ENCODE results near the gene GEMIN4. TPM values are rescaled to one million over a fixed set of nuclear protein-coding genes. Genes with fewer than 3 reads are reported as not detected.
A peak's percentile ranks its signal among the peaks of the same experiment; 100 is the strongest.

Gene GEMIN4
- total RNA-seq = 13.3 TPM
- polyA plus RNA-seq = 13.1 TPM
- long read RNA-seq, donor 1, full-length matches to known transcripts = 2 of 2 reads
- long read RNA-seq, donor 1, partial matches to known transcripts = 0 of 2 reads
- long read RNA-seq, donor 1, other reads (novel, unspliced or antisense) = 0 of 2 reads
- long read RNA-seq, donor 2 = 0 reads
- long read RNA-seq, donor 3, full-length matches to known transcripts = 30 of 30 reads
- long read RNA-seq, donor 3, partial matches to known transcripts = 0 of 30 reads
- long read RNA-seq, donor 3, other reads (novel, unspliced or antisense) = 0 of 30 reads
- long read RNA-seq, donor 4, full-length matches to known transcripts = 15 of 15 reads
- long read RNA-seq, donor 4, partial matches to known transcripts = 0 of 15 reads
- long read RNA-seq, donor 4, other reads (novel, unspliced or antisense) = 0 of 15 reads
- long read RNA-seq, donor 5, full-length matches to known transcripts = 29 of 29 reads
- long read RNA-seq, donor 5, partial matches to known transcripts = 0 of 29 reads
- long read RNA-seq, donor 5, other reads (novel, unspliced or antisense) = 0 of 29 reads
- long read RNA-seq, donor 6, full-length matches to known transcripts = 13 of 13 reads
- long read RNA-seq, donor 6, partial matches to known transcripts = 0 of 13 reads
- long read RNA-seq, donor 6, other reads (novel, unspliced or antisense) = 0 of 13 reads
- long read RNA-seq, donor 7, full-length matches to known transcripts = 13 of 13 reads
- long read RNA-seq, donor 7, partial matches to known transcripts = 0 of 13 reads
- long read RNA-seq, donor 7, other reads (novel, unspliced or antisense) = 0 of 13 reads
- long read RNA-seq, donor 8, full-length matches to known transcripts = 15 of 15 reads
- long read RNA-seq, donor 8, partial matches to known transcripts = 0 of 15 reads
- long read RNA-seq, donor 8, other reads (novel, unspliced or antisense) = 0 of 15 reads
- long read RNA-seq, donor 9, full-length matches to known transcripts = 5 of 5 reads
- long read RNA-seq, donor 9, partial matches to known transcripts = 0 of 5 reads
- long read RNA-seq, donor 9, other reads (novel, unspliced or antisense) = 0 of 5 reads
- long read RNA-seq, donor 10, full-length matches to known transcripts = 9 of 9 reads
- long read RNA-seq, donor 10, partial matches to known transcripts = 0 of 9 reads
- long read RNA-seq, donor 10, other reads (novel, unspliced or antisense) = 0 of 9 reads

DNA sequence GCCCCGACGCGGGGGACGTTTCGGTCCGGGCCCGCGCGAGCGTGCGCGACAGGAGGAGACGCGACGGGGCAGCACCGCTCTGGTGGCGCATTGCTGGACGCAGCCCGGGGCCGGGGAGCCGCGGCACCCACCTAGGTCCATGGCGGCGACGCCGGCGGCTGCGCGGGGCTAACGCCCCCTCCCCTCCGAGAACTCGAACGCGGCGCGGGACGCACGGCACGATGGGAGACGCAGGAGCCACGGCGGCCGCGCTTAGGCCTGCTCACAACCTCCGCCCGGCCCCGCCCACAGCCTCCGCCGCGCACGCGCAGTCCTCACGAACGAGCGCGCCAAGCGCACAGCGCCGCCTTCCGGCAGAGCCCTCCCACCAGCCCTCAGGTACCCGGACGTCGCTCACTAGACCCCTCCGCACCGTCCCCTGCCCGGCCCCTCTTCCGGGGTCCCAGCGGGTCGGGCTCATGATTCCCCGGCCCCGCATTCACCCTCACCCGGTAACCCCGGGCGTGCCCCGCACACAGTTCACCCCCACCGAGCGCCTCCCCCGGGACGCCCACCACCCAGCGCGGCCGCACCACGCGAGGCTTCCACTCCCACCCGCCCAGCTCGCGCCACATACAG, at the start of gene GEMIN4:
Gene GEMIN4, minus strand, starts transcription at position 263 of the 618 bp plus-strand sequence. Its CDS starts 122 bp downstream, at position 141.
- Histone ChIP-seq H3K9me3 (ENCODE audit: control insufficient read depth in 2 of 2, insufficient read depth in 1 of 2, low read length in 1 of 2) (no peaks in the 10 kb centered on the region), H3K27me3 (ENCODE audit: control insufficient read depth in 2 of 2, insufficient read depth in 1 of 2, low read length in 1 of 2) (no peaks in the 10 kb centered on the region), H3K4me1 (ENCODE audit: control insufficient read depth in 2 of 2, insufficient read depth in 2 of 2, low read length in 2 of 2) (peaks cover 9 to 20% of the 10 kb centered on the region in 2 donors), H3K4me3 (ENCODE audit: low read length in 2 of 2) (peak within 1 kb of the TSS; percentile 67 to 81), H3K27ac (ENCODE audit: low read depth in 1 of 2, low read length in 1 of 2) (peak within 1 kb of the TSS; percentile 78 to 89), H3K36me3 (ENCODE audit: control insufficient read depth in 2 of 2, insufficient read depth in 2 of 2, low read length in 1 of 2) (peaks cover 10 to 20% of the 10 kb centered on the region in 2 donors)
- WGBS = under 1% methylated on average over 87 of the region's 87 CpGs
- DNase-seq (ENCODE audit: low read depth in 6 of 9, low spot score in 9 of 9) = peak; percentile 87 to 99 (median 95)

DNA sequence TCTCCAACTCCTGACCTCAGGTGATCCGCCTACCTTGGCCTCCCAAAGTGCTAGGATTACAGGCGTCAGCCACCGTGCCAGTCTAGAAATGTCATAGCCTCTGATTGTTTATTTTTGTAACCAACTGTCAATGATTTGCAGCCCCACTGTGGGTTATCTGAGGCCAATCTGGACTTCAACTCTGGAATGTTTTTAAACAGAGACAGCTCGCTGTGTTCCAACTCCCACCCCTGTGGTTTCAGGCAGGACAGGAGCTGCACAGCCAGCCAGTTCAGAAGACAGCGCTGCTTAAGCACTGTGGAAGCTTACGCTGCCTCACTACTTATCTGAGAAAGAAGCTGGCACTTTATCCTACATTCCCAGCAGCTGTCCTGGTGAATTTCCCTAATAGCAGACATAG, 49.6 kb upstream of the GEMIN4 start:
- Histone ChIP-seq H3K36me3 (ENCODE audit: control insufficient read depth in 2 of 2, insufficient read depth in 2 of 2, low read length in 1 of 2) (no peaks in the 10 kb centered on the region), H3K4me3 (ENCODE audit: low read length in 2 of 2) (no peak overlapping the region), H3K27ac (ENCODE audit: low read depth in 1 of 2, low read length in 1 of 2) (no peak overlapping the region), H3K27me3 (ENCODE audit: control insufficient read depth in 2 of 2, insufficient read depth in 1 of 2, low read length in 1 of 2) (no peaks in the 10 kb centered on the region), H3K4me1 (ENCODE audit: control insufficient read depth in 2 of 2, insufficient read depth in 2 of 2, low read length in 2 of 2) (no peaks in the 10 kb centered on the region), H3K9me3 (ENCODE audit: control insufficient read depth in 2 of 2, insufficient read depth in 1 of 2, low read length in 1 of 2) (no peaks in the 10 kb centered on the region)
- no peak for DNase-seq (ENCODE audit: low read depth in 6 of 9, low spot score in 9 of 9)
- WGBS = 95% methylated on average over 6 of the region's 6 CpGs

DNA sequence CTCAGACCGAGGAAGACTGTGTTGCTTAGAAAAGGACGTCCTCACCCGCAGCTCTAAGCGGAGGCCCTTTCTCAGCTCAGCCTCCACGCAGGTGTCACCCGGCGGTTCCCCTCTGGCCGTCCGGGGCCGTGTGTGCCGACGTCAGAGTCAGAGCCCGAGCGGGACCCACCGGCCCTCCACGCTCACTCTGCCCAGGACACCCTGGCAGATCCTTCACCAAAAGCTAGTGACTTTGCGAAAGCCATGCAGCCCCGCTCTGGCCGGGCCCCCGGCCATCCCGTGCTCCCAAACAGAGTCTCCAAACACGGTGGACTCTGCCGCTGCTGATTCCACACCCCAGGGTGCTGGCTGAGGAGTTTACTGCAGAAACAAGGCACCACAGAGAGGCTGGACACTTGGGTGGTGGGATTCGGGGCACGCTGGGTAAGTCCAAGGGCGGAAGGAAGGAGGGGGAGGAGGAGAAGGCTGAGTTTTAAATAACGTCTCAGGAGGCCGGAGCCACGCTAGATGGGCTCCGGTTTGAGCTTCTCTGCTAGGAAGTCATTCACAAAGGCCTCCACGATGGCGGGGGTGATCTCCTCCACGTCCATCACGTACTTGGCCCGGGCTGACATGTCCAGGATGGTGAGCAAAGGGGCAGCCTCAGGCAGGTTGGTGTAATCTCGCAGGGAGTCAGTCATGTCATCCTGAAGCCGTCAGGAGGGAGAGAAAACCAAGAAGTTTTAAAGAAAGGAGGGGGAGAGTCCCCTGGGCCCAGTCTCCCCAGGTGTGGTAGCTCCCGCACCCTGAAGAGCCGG, 48.6 kb upstream of the GEMIN4 start:
- no peak for DNase-seq (ENCODE audit: low read depth in 6 of 9, low spot score in 9 of 9)
- no peaks in the 10 kb centered on the region for H3K9me3 ChIP-seq (ENCODE audit: control insufficient read depth in 2 of 2, insufficient read depth in 1 of 2, low read length in 1 of 2)
- H3K36me3 ChIP-seq (ENCODE audit: control insufficient read depth in 2 of 2, insufficient read depth in 2 of 2, low read length in 1 of 2) = no peaks in the 10 kb centered on the region
- H3K27ac ChIP-seq (ENCODE audit: low read depth in 1 of 2, low read length in 1 of 2) = no peak overlapping the region
- H3K4me3 ChIP-seq (ENCODE audit: low read length in 2 of 2) = no peak overlapping the region
- H3K27me3 ChIP-seq (ENCODE audit: control insufficient read depth in 2 of 2, insufficient read depth in 1 of 2, low read length in 1 of 2) = no peaks in the 10 kb centered on the region
- WGBS = 92% methylated on average over 39 of the region's 39 CpGs
- no peaks in the 10 kb centered on the region for H3K4me1 ChIP-seq (ENCODE audit: control insufficient read depth in 2 of 2, insufficient read depth in 2 of 2, low read length in 2 of 2)

DNA sequence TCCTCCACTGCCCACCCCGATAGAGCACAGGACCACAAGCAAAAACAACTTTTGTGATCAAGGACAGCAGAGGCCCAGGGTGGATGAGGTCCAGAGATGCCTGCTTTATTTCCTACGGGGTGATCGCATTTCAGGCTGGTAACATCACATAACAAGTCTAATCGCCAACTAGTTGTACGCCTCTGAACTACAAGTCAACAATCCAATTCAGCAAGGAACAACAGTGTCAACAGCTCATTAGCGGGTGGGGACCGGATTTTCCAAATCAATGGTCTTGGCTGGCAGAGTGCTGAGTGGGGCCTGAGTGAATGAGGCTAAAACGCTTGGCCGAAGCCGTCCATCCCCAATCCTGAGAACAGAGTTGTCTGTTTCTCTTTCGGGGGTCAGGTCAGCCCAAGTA, 47.2 kb upstream of the GEMIN4 start:
- no peaks in the 10 kb centered on the region for H3K9me3 ChIP-seq (ENCODE audit: control insufficient read depth in 2 of 2, insufficient read depth in 1 of 2, low read length in 1 of 2)
- no peak overlapping the region for H3K4me3 ChIP-seq (ENCODE audit: low read length in 2 of 2)
- no peak for DNase-seq (ENCODE audit: low read depth in 6 of 9, low spot score in 9 of 9)
- no peaks in the 10 kb centered on the region for H3K4me1 ChIP-seq (ENCODE audit: control insufficient read depth in 2 of 2, insufficient read depth in 2 of 2, low read length in 2 of 2)
- 97% methylated on average over 11 of the region's 11 CpGs for WGBS
- no peaks in the 10 kb centered on the region for H3K27me3 ChIP-seq (ENCODE audit: control insufficient read depth in 2 of 2, insufficient read depth in 1 of 2, low read length in 1 of 2)
- no peak overlapping the region for H3K27ac ChIP-seq (ENCODE audit: low read depth in 1 of 2, low read length in 1 of 2)
- peaks cover 0 to 3% of the 10 kb centered on the region in 2 donors for H3K36me3 ChIP-seq (ENCODE audit: control insufficient read depth in 2 of 2, insufficient read depth in 2 of 2, low read length in 1 of 2)

DNA sequence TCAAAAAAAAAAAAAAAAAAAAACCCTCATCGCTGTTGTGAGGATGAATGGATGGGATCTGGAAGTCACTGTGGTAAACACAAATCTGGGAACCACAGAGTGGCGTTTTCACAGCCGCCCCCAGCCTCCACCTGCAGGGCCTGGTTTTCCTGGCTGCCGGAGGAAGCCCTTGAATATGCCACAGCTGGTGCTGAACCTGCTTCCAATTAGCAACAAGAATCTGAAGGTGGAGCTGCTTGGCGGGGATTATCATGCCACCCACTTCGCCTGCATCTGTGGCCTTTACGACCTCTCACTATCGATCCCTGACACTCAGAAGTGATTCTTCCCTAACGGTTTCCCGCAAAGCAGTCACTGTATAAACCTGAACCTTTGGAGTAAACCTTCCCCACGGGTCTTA, 46.2 kb upstream of the GEMIN4 start:
- Histone ChIP-seq H3K9me3 (ENCODE audit: control insufficient read depth in 2 of 2, insufficient read depth in 1 of 2, low read length in 1 of 2) (no peaks in the 10 kb centered on the region), H3K36me3 (ENCODE audit: control insufficient read depth in 2 of 2, insufficient read depth in 2 of 2, low read length in 1 of 2) (peaks cover 3 to 5% of the 10 kb centered on the region in 2 donors), H3K27ac (ENCODE audit: low read depth in 1 of 2, low read length in 1 of 2) (no peak overlapping the region), H3K4me3 (ENCODE audit: low read length in 2 of 2) (no peak overlapping the region), H3K4me1 (ENCODE audit: control insufficient read depth in 2 of 2, insufficient read depth in 2 of 2, low read length in 2 of 2) (peaks cover 0 to 2% of the 10 kb centered on the region in 2 donors), H3K27me3 (ENCODE audit: control insufficient read depth in 2 of 2, insufficient read depth in 1 of 2, low read length in 1 of 2) (no peaks in the 10 kb centered on the region)
- WGBS = 84% methylated on average over 11 of the region's 11 CpGs
- no peak for DNase-seq (ENCODE audit: low read depth in 6 of 9, low spot score in 9 of 9)

DNA sequence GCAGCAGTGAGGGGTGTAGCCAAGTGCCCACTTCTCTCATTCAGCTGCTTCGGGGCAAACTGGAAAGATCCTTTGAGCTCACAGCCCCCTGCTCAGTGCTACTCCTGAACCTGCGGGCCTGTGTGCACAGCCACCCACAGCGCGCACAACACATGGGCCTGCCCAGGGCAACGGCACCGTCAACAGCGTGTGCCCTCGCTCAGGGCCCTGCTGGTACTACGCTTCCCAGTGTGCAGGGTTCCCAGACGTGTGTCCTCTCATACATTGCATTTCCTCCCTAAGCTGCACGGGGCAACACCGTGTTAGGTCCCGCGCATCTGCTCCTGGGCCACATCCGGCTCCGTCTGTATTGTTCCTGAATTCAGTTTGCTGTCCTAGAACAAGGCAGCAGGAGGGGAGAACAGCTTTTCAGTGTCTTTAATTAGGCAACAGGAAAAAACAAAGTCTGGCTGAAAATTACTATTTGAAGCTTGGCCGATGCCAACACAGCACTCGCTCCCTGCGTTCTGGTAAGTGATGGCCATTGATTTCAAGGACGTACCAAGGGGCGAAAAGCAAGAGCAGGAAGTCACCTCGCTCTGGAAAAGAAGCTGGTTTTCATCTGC, 45.3 kb upstream of the GEMIN4 start:
- no peak for DNase-seq (ENCODE audit: low read depth in 6 of 9, low spot score in 9 of 9)
- peaks cover 0 to 2% of the 10 kb centered on the region in 2 donors for H3K4me1 ChIP-seq (ENCODE audit: control insufficient read depth in 2 of 2, insufficient read depth in 2 of 2, low read length in 2 of 2)
- no peak overlapping the region for H3K27ac ChIP-seq (ENCODE audit: low read depth in 1 of 2, low read length in 1 of 2)
- no peak overlapping the region for H3K4me3 ChIP-seq (ENCODE audit: low read length in 2 of 2)
- H3K9me3 ChIP-seq (ENCODE audit: control insufficient read depth in 2 of 2, insufficient read depth in 1 of 2, low read length in 1 of 2) = no peaks in the 10 kb centered on the region
- H3K36me3 ChIP-seq (ENCODE audit: control insufficient read depth in 2 of 2, insufficient read depth in 2 of 2, low read length in 1 of 2) = peaks cover 7 to 11% of the 10 kb centered on the region in 2 donors
- H3K27me3 ChIP-seq (ENCODE audit: control insufficient read depth in 2 of 2, insufficient read depth in 1 of 2, low read length in 1 of 2) = no peaks in the 10 kb centered on the region
- 93% methylated on average over 22 of the region's 22 CpGs for WGBS

DNA sequence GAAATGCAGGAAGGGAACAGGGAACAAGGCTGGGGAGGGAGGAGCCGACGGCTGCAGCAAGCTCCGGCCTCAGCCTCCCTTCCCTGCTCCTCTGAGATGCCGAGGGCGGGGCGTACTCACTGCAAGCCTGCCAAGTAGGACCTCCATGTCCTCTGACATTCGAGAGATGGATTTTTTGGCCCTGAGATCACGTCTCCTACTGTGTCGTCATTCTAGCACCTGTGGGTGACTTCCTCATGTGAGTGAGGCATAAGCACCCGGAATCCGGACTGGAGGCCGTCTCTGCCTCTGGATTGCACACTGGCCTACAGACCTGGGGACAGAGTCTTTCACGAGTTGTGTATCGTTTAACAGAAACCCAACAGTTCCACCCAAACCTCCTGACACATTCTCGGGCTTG, 44.5 kb upstream of the GEMIN4 start:
- no peaks in the 10 kb centered on the region for H3K27me3 ChIP-seq (ENCODE audit: control insufficient read depth in 2 of 2, insufficient read depth in 1 of 2, low read length in 1 of 2)
- 97% methylated on average over 15 of the region's 15 CpGs for WGBS
- peaks cover 0 to 2% of the 10 kb centered on the region in 2 donors for H3K4me1 ChIP-seq (ENCODE audit: control insufficient read depth in 2 of 2, insufficient read depth in 2 of 2, low read length in 2 of 2)

DNA sequence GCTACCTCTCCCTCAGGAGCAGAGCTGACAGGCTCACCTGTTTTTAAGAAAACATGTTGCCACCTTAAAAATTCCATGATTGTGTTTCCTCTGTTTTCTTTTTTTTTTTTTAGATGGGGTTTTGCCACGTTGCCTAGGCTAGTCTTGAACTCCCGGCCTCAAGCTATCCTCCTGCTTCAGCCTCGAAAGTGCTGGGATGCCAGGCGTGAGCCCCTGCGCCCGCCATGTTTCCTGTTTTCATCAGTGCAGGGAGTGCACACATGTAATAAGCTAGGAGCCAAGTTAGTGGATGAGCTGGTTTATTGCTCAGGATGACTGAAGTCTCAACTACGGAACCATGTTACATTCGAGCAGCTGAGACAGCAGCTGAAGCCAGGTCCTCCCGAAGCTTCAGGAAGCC, 43.7 kb upstream of the GEMIN4 start:
- DNase-seq (ENCODE audit: low read depth in 6 of 9, low spot score in 9 of 9) = no peak
- peaks cover 15 to 18% of the 10 kb centered on the region in 2 donors for H3K36me3 ChIP-seq (ENCODE audit: control insufficient read depth in 2 of 2, insufficient read depth in 2 of 2, low read length in 1 of 2)
- peaks cover 0 to 2% of the 10 kb centered on the region in 2 donors for H3K4me1 ChIP-seq (ENCODE audit: control insufficient read depth in 2 of 2, insufficient read depth in 2 of 2, low read length in 2 of 2)
- no peak overlapping the region for H3K4me3 ChIP-seq (ENCODE audit: low read length in 2 of 2)
- H3K27ac ChIP-seq (ENCODE audit: low read depth in 1 of 2, low read length in 1 of 2) = no peak overlapping the region
- no peaks in the 10 kb centered on the region for H3K27me3 ChIP-seq (ENCODE audit: control insufficient read depth in 2 of 2, insufficient read depth in 1 of 2, low read length in 1 of 2)
- H3K9me3 ChIP-seq (ENCODE audit: control insufficient read depth in 2 of 2, insufficient read depth in 1 of 2, low read length in 1 of 2) = no peaks in the 10 kb centered on the region
- WGBS = 96% methylated on average over 9 of the region's 9 CpGs

More for the DNA sequence above, 44.5 kb upstream of the GEMIN4 start:
- no peak overlapping the region for H3K4me3 ChIP-seq (ENCODE audit: low read length in 2 of 2)
- no peaks in the 10 kb centered on the region for H3K9me3 ChIP-seq (ENCODE audit: control insufficient read depth in 2 of 2, insufficient read depth in 1 of 2, low read length in 1 of 2)
- H3K36me3 ChIP-seq (ENCODE audit: control insufficient read depth in 2 of 2, insufficient read depth in 2 of 2, low read length in 1 of 2) = peaks cover 14 to 18% of the 10 kb centered on the region in 2 donors
- H3K27ac ChIP-seq (ENCODE audit: low read depth in 1 of 2, low read length in 1 of 2) = no peak overlapping the region
- DNase-seq (ENCODE audit: low read depth in 6 of 9, low spot score in 9 of 9) = no peak
